GM23248 (cell line): ENCODE measurements around the gene ADCYAP1R1.

Experiments
- EZH2 ChIP-seq: fragments of 200-600 bp; sonication (generic); IDR thresholded peaks from 2 replicates; pipeline ENCODE4 v1.6.1; 2018; ENCODE audit warnings: antibody characterized with exemption, mild to moderate bottlenecking; ENCODE audit not compliant: insufficient read depth, poor library complexity, severe bottlenecking
- EZH2phosphoT487 ChIP-seq: fragments of 200-600 bp; sonication (generic); IDR thresholded peaks from 2 replicates; pipeline ENCODE4 v1.6.1; 2018; ENCODE audit warnings: antibody characterized with exemption, moderate library complexity, mild to moderate bottlenecking, low read depth; ENCODE audit not compliant: insufficient read depth

GRCh38 chr7:31056775-31057346, 4.8 kb downstream of the ADCYAP1R1 start:
- TF ChIP-seq EZH2 (no peak), EZH2phosphoT487 (no peak)
